GM19099 (cell line): ENCODE data around the gene GCH1.

Experiments
- POLR2A ChIP-seq: IDR thresholded peaks from 3 replicates; pipeline ENCODE4 v1.6.1; 2011; ENCODE audit warnings: low read depth; ENCODE audit not compliant: insufficient read length; ENCODE audit errors: extremely low read depth

Gene GCH1

GRCh38 chr14:54816450-54816849 lies 86.2 kb downstream of the GCH1 start:
- no peak for TF ChIP-seq POLR2A

DNA sequence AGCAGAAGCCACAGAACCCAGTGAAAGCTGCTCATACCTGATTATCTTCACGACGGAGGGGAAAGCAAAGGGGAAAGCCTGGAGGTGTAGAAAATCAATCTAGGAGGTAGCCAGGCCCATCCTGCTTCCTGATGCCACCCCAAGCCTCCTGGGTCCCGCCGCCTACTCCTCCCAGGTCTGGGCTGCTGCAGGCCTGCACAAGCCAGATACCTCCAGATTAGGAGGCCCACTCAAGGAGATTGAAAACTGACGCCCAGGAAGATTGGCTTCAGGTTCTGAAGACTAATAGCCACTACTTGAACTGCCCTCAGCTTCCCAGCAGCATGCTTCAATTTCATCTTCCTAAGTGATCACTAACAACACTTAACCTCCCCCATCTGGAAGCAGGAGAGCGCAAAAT lies 87.1 kb downstream of the GCH1 start:
- TF ChIP-seq POLR2A, result no peak

DNA sequence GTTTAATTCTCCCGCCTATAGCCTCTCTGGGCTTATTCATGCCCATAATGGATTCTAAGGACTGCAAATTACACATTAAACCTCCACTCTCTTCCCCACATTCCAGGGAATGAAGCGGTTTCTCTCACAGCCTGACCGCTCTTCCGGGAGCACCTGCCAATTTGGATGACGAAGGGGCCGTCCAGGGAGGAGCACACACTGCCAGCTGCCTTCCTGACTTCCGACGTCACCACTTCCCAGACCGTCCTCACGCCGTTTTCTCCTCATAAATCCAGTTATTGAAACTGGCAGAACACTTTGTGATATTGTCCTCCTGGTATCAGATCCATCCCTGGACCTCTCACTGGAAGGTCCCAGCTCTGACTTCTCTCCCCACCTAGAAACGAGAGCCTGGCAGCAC lies 87.6 kb downstream of the GCH1 start:
- TF ChIP-seq POLR2A, result no peak

- no peak for TF ChIP-seq POLR2A
These were observed 88.5 kb downstream of the GCH1 start for GRCh38 chr14:54814076-54814475.

DNA sequence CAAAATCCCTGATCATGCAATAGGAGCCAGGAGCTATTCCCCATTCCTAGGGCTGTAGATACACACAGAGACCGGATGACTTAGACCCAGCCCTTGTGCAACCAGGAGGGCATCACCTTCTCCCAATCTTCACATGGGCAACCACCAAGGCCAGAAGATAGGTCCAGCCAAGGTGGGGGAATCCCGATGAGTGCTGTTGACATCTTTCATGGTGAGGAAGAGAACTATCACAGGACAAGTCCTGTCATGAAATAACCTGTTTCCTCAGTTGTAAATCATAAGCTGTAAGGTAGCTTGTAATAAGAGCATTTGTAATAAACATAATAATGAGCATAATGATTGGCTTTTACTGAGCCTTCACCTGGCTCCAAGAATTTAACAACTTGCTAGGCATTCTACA lies 89.5 kb downstream of the GCH1 start:
- TF ChIP-seq POLR2A, result no peak

DNA sequence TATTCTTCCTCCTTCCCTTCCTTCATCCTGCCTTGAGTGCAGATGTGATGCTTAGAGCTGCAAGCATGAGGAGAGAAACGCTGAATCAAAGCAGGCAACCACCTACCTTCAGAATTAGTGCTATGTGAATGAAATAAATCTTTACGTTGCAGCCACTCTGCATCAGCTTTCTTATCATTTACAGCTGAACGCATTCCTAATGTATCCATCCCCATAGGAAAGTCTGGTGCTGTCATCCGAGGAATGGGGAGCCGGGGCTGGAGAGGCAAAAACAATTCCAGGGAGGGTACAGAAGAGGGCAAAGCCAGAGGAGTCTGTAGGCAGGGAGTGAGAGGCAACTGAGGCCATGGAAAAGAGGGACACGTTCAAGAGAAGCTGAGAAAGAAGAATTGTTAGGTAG lies 90.0 kb downstream of the GCH1 start:
- no peak for TF ChIP-seq POLR2A

DNA sequence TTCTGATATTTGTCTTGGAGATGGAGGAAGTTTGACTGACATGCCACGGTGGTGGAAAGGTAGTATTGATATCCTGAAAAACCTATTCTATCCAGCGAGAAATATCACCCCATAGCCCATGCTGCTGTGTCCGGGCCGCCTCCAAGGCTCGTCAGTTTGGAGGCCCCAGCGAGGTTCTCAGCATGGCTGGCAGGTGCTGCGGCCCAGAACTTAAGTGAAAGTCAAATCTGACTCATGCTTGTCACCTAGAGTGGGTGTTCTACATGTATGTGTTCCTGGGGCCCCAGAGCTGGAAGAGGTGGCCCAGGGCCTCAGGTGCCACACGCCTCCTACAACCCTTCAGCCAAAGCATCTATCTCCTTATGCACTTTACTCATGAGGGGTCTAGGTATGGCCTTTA lies 92.9 kb downstream of the GCH1 start:
- TF ChIP-seq POLR2A, result no peak

DNA sequence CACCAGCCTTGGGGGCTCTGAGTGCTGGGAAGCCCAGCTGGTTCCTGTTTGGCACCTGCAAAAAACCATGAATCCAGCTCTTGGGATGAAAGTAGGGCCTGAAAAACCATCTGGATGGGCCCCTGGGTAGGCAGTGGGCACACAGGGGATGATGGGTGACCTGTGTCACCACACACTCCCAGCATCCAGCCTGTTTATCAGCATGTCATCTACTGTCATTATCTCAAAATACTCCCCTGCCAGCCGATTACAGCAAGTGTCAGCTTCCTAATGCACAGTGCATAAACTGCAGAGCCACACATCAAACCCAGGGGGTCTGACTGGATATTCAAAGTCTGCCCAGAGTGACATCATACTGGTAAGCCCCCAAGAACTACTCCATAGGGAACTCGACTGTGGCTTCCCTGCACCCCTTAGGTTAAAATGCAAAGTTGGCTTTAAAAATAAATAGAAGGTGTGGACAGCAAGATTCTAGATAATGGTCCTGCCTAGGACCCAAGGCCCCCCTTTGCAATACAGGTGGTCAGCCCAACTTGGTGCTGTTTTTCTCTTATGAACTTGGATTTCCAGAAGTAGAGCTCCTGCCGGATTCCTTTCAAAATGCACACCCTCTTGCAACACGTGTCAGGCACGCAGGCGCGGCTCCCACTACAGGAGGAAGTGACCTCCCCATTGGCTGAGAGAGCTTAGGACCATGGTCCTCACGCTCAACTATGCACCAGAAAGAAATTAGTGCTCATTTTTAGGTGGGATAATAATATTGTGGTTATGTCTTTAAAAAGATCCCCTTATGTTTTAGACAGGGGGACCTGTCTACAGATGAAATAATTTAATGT lies 94.1 kb downstream of the GCH1 start:
- no peak for TF ChIP-seq POLR2A

DNA sequence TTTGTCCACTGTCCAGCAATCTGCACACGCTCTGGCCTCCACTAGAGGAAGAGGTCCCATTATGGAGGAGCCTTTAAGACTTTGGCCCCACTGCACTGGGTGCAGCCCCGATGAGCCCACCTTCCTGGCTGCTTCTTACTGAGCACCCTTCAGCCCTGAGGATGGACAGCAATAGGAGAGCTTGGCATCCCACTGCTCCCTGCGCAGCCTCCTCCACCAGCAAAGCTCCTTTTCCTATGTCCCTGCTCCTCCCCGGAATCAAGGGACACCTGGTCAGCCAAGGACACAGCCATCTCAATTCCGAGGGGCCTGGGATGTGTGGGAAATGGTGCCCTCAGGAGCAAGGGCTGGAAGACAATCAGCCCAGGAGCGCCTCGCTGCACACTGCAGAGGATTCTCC lies 94.7 kb downstream of the GCH1 start:
- TF ChIP-seq POLR2A, result no peak

DNA sequence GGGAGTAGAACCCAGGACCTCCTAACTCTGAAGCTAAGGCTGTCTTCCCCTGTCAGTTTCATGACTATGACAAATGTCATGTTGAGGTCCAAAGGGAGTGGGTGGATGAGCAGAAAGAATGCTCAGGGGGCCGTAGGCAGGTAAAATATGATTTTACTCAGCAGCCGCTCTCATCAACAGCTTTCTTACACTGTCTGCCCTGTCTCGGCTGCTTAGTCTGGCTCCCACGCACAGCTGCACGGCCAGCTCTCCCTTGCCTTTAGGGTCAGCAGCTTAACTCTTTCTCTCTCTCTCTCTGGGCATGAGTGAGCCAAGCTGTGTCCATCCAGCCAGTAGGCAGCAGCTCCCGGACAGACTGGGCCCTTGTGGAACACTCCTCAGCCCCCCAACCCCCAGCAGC lies 95.2 kb downstream of the GCH1 start:
- TF ChIP-seq POLR2A, result no peak

DNA sequence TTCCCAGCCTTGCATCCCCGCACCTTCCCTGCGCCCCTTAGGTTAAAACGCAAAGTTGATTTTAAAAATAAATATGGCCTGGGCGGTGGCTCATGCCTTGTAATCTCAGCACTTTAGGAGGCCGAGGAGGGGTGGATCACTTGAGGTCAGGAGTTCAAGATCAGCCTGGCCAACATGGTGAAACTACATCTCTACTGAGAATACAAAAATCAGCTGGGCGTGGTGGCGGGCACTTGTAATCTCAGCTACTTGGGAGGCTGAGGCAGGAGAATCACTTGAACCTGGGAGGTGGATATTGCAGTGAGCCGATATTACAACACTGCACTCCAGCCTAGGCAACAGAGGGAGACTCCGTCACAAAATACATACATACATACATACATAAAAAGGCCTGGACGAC lies 96.0 kb downstream of the GCH1 start:
- TF ChIP-seq POLR2A, result no peak

- no peak for TF ChIP-seq POLR2A
These were observed 96.9 kb downstream of the GCH1 start for GRCh38 chr14:54805445-54806322.

DNA sequence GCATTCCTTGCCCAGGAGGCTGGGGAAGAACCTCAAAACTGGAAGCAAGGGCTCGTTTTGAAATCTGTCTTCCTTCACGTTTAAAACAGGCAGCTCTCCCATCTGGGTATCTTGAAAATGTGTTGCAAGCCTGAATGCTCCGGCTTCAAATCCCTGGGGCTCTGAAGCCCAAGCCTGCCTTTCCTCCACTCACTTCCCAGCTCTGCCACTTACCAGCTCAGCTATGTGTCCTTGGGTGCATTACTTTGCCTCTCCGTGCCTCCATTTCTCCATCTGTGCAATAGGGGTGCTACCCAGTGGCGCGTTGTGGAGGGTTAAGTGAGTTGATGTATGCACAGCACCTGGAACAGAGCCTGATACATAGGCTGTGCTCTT lies 97.6 kb downstream of the GCH1 start:
- TF ChIP-seq POLR2A, result no peak

DNA sequence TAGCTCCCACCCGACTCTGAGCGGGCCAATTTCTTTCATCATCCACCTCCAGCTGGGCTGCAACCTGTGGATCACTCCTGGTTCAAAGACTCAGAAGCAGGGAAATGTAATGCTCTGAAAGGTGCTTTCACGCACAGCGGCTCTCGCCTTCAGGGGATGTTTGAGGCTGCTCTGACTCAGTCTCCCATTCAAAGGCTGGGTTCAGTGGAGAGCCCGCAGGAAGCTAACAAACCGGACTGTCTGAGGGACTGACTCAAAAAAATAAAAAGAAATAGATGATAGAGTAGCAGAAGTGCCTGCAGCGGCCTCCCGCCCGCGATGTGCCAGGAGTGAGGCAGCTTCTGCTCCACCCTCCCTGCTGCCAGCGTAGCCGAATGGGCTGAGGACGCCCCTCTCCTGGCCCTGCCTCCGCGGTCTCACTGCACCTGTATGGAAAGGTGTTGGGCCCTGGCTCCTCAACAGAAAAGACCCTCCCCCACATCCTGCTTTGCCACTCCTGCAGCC lies 98.0 kb downstream of the GCH1 start:
- TF ChIP-seq POLR2A, result no peak

- TF ChIP-seq POLR2A, result no peak
These were observed 98.6 kb downstream of the GCH1 start for GRCh38 chr14:54803926-54804537.
